Stimulated activated effector memory CD8-positive, alpha-beta T cell treated with anti-CD3 and anti-CD28 coated beads, Interleukin-12 subunit alpha, Interleukin-12 subunit beta, amount 100 ng/mL, for 72 hours (primary cell): ENCODE results near the gene IRF8.
A peak's percentile ranks its signal among the peaks of the same experiment; 100 is the strongest.

Experiments
- ATAC-seq: fragments of 150-1000 bp; cut with Tn5 transposase; 2 replicates; pipeline ENCODE4 v1.10.0; 2021
- DNase-seq, 2 donors: peaks; one replicate each; pipeline ENCODE4 v3.0.0; 2021 to 2022; ENCODE audit warnings: low spot score in 2 of 2
- H3K27ac Mint-ChIP-seq: one replicate; pipeline ENCODE4 v1.8.0; 2022; ENCODE audit warnings: mild to moderate bottlenecking, mixed read lengths
- H3K36me3 Mint-ChIP-seq: one replicate; pipeline ENCODE4 v1.8.0; 2022; ENCODE audit warnings: mild to moderate bottlenecking, mixed read lengths
- H3K4me1 Mint-ChIP-seq: one replicate; pipeline ENCODE4 v1.8.0; 2022; ENCODE audit warnings: mixed read lengths
- H3K4me3 Mint-ChIP-seq: one replicate; pipeline ENCODE4 v1.8.0; 2022; ENCODE audit warnings: mild to moderate bottlenecking, mixed read lengths
- H3K9me3 Mint-ChIP-seq: one replicate; pipeline ENCODE4 v1.8.0; 2022; ENCODE audit warnings: mixed read lengths

IRF8 gene

DNA sequence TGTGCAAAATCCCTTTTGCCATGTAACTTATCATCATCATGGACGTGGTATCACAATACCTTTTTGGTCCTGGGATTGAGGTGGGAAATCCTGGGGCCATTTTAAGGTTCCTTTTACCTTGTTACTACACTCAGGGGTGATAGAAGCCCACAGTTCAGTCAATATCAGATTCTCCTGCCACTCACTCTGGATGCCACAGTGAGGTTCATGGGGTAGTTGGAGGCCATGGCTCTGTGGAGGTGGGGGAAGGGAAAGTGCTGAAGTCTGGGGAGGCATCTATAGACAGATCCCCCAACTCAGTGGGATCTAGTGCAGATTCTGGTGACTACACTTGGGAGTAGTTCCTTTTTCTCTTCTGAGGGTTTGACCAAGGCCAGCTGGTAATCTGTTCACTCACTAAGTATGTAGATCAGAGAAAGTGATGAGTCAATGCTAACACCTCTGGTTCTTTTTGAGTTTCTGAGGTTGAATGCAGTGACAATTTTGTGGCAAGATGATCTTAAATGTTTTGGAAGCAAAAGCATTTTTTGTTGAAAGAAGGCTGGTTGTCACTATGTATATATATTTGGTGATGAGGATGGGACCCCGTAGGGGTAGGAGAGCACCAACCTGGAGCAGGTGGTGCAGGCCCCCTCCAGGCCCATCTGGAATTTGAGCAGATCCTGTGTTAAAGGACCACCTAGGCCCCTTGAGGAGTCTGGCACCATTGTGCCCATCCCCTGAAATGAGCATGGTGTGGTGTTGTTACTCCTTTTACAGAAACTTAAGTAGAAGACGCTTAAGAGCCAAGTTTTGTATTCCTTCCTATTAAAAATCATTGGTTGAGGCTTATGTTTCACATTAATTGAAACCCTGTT, 18.8 kb upstream of the IRF8 start:
- Mint-ChIP-seq H3K4me1 (peaks cover 34% of the 10 kb centered on the region), H3K4me3 (no peak overlapping the region), H3K27ac (no peak overlapping the region), H3K9me3 (no peaks in the 10 kb centered on the region), H3K36me3 (no peaks in the 10 kb centered on the region)
- DNase-seq (no peak), ATAC-seq (peak; percentile 94)

DNA sequence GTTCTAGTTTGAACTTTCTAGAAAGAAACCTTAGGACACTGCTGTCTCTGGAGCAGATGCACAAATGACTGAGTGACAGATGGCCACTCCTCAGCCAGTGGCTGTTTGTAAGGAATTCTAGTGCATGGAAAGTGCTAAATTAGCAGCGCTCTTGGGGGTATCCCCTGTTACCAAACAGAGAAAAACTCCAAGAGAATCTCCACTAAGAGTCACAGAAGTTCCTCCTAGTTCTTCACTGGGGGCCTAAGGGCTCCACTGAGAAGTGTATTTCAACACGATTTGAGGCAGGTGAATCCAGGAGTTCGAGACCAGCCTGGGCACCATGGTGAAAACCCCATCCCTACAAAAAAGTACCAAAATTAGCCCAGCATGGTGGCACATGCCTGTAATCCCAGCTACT, 18.1 kb upstream of the IRF8 start:
- Mint-ChIP-seq H3K9me3 (no peaks in the 10 kb centered on the region), H3K36me3 (no peaks in the 10 kb centered on the region), H3K4me1 (peaks cover 28% of the 10 kb centered on the region), H3K4me3 (no peak overlapping the region), H3K27ac (no peak overlapping the region)
- DNase-seq (no peak), ATAC-seq (no peak)

DNA sequence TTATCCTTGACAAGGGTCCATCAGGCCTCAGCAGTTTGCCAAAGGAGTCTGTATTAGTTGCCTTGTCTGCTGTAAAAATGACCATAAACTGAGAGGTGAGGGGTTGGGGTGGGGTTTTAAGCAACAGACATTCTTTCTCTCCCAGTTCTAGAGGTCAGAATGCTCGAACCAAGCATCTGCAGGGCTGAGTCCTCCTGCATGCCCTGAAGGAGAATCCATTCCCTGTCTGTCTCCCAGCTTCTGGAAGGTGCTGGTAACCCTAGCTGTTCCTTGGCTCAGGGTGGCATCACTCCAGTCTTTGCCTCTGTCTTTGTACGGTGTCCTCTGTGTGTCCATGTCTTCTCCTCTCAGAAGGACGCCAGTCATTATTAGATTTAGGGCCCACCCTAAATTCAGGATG, 17.5 kb upstream of the IRF8 start:
- Mint-ChIP-seq H3K4me1 (peaks cover 26% of the 10 kb centered on the region), H3K36me3 (no peaks in the 10 kb centered on the region), H3K27ac (no peak overlapping the region), H3K4me3 (no peak overlapping the region), H3K9me3 (no peaks in the 10 kb centered on the region)
- ATAC-seq (no peak), DNase-seq (no peak)

DNA sequence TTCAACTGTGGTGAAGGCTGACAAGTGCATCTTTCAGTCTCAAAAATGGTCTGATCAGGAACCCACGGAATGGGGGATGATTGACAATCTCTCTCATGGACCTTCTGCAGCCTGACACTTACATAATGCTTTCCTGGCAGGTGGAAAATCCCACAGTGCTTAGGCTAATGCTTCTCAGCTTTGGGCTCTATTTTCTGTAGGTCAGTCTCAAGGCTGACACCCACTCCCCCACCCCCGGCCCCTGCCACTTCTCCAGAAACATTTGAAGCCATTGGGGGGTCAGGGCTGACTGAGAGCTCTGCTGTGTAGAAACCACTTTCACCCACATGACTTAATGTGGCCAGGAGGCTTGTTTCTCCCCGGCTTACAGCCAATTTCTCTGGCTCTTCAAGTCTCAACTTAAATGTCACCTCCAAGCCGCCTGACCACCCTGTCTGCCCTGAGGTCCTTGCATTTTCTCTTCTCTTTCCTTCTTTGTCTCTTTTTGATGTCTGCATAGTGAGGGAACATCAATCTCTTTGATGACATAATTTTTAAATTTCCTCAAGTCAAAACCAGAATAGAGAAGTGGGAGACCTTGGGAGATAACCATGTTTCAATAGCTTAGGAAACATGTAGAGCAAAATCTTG, 16.7 kb upstream of the IRF8 start:
- H3K4me3 Mint-ChIP-seq: no peak overlapping the region
- no peak for DNase-seq
- no peaks in the 10 kb centered on the region for H3K9me3 Mint-ChIP-seq
- peaks cover 26% of the 10 kb centered on the region for H3K4me1 Mint-ChIP-seq
- no peaks in the 10 kb centered on the region for H3K36me3 Mint-ChIP-seq
- ATAC-seq: peak; percentile 19
- H3K27ac Mint-ChIP-seq: no peak overlapping the region

DNA sequence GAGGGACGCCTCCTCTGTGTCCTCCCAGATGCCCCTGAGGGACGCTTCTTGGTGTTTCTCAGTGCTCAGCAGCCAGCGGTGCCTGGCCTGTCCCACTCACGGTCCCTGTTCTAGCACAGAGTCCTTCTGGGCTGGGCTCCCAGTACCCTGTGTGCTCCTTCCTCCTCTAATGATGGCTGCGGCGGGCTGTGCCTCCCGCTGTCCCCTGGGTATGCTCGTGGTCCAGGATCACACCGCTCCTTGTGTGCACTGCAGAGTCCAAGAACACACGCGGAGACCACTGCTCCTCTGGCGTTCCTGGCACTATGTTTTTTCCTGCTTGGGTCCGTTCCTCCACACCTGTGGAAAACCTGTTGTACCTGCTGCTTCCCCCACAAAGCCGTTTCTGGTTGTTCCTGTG, 15.1 kb upstream of the IRF8 start:
- Mint-ChIP-seq H3K4me1 (peaks cover 34% of the 10 kb centered on the region), H3K36me3 (no peaks in the 10 kb centered on the region), H3K27ac (no peak overlapping the region)

DNA sequence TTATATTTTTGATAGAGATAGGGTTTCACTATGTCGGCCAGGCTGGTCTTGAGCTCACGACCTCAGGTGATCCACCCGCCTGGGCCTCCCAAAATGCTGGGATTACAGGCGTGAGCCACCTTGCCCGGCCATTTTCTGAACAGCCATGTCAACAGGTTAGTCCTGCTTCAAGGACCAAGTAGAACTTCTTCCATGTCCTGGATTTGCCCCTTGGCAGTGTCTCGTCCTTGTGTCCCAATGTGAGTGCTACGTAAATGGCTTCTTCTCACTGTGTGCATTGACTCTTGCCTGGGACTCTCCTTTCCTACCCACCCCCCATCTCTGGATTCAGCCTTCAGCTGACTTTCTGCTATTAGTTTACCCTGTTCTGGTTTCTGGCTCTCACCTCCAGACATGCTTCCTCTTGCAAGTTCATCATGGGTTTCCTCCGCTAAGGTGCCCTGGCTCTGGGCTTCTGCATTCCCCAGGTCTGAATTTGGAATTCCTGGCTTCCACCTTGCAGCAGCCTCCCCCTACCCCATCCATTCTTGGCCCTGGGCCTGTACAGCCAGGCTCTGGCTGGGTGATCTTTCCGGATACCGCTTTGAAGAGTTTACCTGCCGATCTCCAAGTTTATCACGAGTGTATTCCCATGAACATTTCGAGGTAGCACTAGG, 14.0 kb upstream of the IRF8 start:
- Mint-ChIP-seq H3K27ac (no peak overlapping the region), H3K4me1 (peaks cover 44% of the 10 kb centered on the region), H3K9me3 (no peaks in the 10 kb centered on the region), H3K4me3 (no peak overlapping the region), H3K36me3 (no peaks in the 10 kb centered on the region)
- DNase-seq: no peak
- no peak for ATAC-seq

More for the DNA sequence above, 15.1 kb upstream of the IRF8 start:
- ATAC-seq (no peak), DNase-seq (no peak)
- H3K4me3 Mint-ChIP-seq: no peak overlapping the region
- no peaks in the 10 kb centered on the region for H3K9me3 Mint-ChIP-seq

DNA sequence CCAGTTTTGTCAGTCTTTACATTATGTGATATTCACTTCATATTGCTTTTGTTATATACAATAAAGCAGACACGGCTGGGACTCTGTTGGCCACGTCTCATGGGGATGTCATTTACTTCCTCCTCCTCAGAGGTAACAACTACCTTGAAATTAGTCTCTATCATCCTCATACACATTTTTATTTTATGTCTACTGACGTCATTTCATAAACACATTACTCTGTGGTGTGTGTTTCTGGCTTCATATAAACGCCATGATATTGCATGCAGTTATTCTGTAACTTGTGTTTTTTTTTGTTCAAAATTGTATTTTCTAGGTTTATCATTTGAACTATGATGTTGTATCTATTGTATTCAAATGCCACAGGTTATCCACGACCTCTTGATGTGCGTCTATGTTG, 13.4 kb upstream of the IRF8 start:
- no peak overlapping the region for H3K27ac Mint-ChIP-seq
- H3K9me3 Mint-ChIP-seq: no peaks in the 10 kb centered on the region
- DNase-seq: no peak
- H3K36me3 Mint-ChIP-seq: no peaks in the 10 kb centered on the region
- peaks cover 40% of the 10 kb centered on the region for H3K4me1 Mint-ChIP-seq
- no peak for ATAC-seq
- no peak overlapping the region for H3K4me3 Mint-ChIP-seq

DNA sequence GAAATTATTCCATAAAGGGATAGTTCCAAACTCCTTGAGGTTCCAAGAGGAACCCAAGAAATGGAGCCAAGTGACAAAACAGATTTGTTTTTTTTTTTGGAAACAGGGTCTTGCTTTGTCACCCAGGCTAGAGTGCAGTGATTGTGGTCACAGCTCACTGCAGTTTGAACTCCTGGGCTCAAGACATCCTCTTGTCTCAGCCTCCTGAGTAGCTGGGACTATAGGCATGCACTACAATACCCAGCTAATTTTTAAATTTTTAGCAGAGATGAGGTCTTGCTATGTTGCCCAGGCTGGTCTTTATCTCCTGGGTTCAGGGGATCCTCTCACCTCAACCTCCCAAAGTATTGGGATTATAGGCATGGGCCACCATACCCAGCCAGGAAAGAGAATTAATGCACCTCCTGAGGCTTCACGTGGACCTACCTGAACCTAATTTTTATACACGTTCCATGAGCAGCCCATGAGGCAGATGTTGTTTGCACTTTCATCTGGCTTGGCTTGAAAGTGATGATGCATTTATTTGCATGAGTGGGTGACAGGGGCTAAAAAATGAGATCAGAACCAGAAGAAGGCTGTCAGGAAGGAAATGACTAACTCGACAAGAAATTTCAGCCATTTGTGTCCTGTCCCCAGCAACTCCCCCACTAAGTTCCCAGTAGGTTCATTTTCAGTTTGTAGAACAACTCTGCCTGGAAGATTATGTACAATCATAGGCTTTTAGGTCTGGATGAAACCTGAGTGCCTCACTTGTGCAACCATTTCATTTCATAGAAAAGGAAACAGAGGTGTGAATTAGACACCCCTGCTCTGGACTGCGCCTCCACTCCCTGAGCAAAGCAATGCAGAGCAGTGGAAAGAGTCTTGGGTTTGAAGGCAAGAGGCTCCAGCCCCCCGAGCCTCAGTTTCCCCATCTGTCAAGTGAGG, 10.3 kb upstream of the IRF8 start:
- DNase-seq (no peak), ATAC-seq (peak; percentile 96)
- H3K4me3 Mint-ChIP-seq: peak overlapping the region; percentile 15
- no peaks in the 10 kb centered on the region for H3K36me3 Mint-ChIP-seq
- no peaks in the 10 kb centered on the region for H3K9me3 Mint-ChIP-seq
- peaks cover 39% of the 10 kb centered on the region for H3K4me1 Mint-ChIP-seq
- H3K27ac Mint-ChIP-seq: no peak overlapping the region

DNA sequence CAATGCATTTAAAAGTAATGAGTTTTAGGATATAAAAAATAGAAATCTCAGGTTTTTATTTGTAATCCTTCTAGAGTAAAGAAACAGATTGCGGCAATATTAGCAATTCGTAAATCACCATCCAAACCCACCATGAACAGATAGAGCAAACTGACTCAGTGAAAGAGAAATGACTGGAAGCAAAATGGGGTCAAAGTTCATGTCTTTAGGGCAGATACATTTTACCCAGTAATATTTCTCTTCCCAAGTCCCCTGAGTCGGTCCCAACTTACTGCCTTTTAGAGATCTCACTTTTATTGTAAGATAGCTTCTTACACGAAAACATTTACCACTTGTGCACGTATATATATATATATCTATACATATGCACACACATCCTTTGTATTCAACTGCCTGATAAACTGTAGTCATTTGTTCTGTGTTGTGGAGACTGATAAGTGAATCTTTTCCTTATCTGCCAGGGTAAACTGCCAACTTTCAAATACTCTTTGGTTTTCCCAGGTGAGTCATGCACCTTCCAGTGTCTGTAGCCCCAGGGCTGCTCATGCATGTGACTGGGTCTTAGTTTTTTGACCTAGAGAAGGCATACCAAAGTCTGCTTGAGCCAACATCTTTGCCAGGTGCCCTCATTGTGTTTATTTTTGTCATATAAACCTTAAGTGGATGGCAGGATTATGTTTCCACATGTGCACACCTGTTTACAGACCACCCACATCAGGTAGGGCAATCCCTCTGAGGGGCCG, 7.8 kb upstream of the IRF8 start:
- ATAC-seq (no peak), DNase-seq (no peak)
- peaks cover 32% of the 10 kb centered on the region for H3K4me1 Mint-ChIP-seq

DNA sequence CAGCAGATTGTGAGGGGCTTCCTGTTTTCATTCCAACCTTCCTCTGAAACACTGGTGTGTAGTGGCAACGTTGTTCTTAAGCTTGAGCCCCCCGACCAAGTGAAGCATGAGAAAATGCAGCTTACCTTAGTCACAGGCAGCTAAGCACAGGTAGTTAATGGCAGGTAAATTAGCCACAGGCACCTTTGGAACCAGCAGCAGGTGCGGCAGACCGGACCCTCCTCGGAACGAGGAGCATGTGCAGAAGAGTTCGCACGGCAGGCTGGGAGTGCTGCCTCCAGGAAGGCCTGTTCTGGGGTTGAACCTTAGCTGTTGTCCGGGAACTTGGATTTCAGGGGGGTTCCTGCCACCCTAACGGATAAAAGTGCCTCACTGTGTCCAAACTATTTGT, 7.2 kb upstream of the IRF8 start:
- H3K4me1 Mint-ChIP-seq: peaks cover 32% of the 10 kb centered on the region
- H3K36me3 Mint-ChIP-seq: no peaks in the 10 kb centered on the region
- no peaks in the 10 kb centered on the region for H3K9me3 Mint-ChIP-seq
- H3K4me3 Mint-ChIP-seq: no peak overlapping the region
- ATAC-seq: no peak
- H3K27ac Mint-ChIP-seq: no peak overlapping the region
- no peak for DNase-seq

More for the DNA sequence above, 7.8 kb upstream of the IRF8 start:
- Mint-ChIP-seq H3K36me3 (no peaks in the 10 kb centered on the region), H3K4me3 (no peak overlapping the region), H3K9me3 (no peaks in the 10 kb centered on the region), H3K27ac (no peak overlapping the region)

DNA sequence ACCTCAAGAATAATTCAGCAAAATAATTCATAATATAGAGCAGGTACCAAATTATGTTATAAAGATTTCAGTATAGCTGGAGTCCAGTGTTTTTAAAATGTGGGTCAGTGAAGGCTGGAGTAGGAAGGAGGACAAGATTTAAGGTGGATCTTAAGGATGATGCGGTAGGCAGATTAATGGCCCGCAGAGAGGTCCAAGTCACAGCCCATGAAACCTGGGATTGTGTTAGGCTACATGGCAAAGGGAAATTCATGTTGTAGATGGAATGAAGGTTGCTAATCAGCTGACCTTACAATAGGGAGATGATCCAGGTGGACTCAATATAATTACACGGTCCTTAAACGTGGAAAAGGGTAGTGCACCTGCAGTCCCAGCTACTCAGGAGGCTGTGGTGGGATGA, 6.2 kb upstream of the IRF8 start:
- no peak for DNase-seq
- Mint-ChIP-seq H3K4me1 (peaks cover 29% of the 10 kb centered on the region), H3K27ac (no peak overlapping the region), H3K4me3 (no peak overlapping the region), H3K36me3 (no peaks in the 10 kb centered on the region), H3K9me3 (no peaks in the 10 kb centered on the region)
- no peak for ATAC-seq

DNA sequence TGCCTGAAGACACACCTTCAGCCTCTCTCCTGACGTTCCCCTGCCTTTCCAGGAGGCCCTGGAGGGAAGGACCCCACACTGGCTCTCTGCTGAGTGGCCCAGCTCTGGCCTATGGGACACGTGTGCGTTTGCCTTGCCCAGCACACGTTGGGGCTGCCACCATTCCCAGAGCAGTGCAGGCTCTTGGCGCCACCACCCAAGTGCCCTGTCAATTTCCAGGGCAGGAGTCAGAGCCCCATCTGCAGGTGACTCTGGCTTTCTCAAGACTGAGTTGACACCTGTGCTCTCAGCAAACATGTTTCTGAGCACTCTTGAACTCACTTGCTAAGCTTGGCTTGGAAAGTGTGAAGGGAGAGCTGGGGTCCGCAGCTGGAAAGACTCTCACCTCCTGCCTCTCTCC, 4.7 kb upstream of the IRF8 start:
- no peak overlapping the region for H3K27ac Mint-ChIP-seq
- H3K4me1 Mint-ChIP-seq: peaks cover 27% of the 10 kb centered on the region
- DNase-seq (no peak), ATAC-seq (no peak)
- H3K4me3 Mint-ChIP-seq: no peak overlapping the region
- no peaks in the 10 kb centered on the region for H3K36me3 Mint-ChIP-seq
- H3K9me3 Mint-ChIP-seq: no peaks in the 10 kb centered on the region

DNA sequence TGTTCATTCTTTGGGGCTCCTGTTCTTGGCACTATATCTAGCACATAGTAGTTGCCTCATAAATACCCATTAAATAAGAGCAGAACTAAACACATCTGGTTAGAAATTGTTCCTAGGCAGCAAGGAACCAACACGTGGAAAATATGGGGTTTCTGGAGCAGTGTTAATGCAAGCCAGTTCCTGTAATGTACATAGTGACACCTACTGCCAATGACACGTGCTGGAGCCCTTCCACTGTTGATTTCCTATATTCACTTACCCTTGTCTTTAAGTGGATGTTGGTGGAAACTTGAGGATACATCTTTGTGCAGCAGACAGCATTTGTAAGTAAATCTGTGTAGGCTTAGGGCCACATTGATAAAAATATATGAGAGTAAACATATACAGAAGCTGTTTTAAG, 1.6 kb upstream of the IRF8 start:
- Mint-ChIP-seq H3K36me3 (peaks cover 20% of the 10 kb centered on the region), H3K4me3 (no peak overlapping the region), H3K4me1 (peaks cover 48% of the 10 kb centered on the region), H3K27ac (no peak overlapping the region), H3K9me3 (no peaks in the 10 kb centered on the region)
- DNase-seq (no peak), ATAC-seq (no peak)

DNA sequence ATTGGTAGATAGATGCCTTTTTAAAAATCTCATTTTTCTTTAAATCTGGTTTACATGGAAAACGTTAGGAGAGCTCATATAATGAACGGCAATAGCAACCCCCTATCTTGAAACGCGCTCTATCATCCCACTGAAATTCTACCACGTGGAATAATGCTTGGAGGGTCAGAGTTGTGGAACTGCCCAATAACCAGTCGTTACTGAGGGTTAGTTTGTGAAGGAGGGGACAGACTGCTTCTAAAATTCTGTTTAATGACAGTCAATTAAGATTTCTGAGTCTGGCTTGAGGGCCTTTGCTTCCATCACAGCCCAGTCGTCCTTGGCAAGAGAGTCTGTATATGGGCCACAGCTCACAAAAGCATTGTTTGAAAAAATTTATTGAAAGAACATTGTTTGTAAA, 482 bp downstream of the IRF8 start:
- Mint-ChIP-seq H3K4me1 (peaks cover 58% of the 10 kb centered on the region), H3K36me3 (peaks cover 41% of the 10 kb centered on the region), H3K9me3 (no peaks in the 10 kb centered on the region), H3K4me3 (peak overlapping the region; percentile 68), H3K27ac (peak overlapping the region; percentile 13)
- no peak for ATAC-seq
- DNase-seq: no peak
